Ramos (cell line): ENCODE measurements around the gene AKAP5.

Experiments
- in situ Hi-C: fragments of 300-500 bp; cut with MboI; formaldehyde crosslinking; loops from one replicate; pipeline ENCODE4 v1.14.3; 2022; ENCODE audit warnings: low sequenced_read_pairs; ENCODE audit not compliant: unreplicated experiment

Gene AKAP5

DNA sequence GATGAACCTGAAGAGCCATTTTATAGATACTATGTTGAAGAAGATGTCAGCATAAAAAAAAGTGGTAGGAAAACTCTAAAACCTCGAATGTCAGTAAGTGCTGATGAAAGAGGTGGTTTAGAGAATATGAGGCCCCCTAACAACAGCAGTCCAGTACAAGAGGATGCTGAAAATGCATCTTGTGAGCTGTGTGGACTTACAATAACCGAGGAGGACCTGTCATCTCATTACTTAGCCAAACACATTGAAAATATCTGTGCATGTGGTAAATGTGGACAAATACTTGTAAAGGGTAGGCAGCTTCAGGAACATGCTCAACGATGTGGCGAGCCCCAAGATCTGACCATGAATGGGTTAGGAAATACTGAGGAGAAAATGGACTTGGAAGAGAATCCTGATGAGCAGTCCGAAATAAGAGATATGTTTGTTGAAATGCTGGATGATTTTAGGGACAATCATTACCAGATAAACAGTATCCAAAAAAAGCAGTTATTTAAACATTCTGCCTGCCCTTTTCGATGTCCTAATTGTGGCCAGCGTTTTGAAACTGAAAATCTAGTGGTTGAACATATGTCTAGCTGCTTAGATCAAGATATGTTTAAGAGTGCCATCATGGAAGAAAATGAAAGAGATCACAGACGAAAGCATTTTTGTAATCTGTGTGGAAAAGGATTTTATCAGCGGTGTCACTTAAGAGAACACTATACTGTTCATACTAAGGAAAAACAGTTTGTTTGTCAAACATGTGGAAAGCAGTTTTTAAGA is 57.5 kb downstream of the AKAP5 start:
- in situ Hi-C loops, result no loop called here
